SU-DHL-6 (cell line): ENCODE measurements around the gene LSM2.

ENCODE experiments used
- H2AFZ ChIP-seq: fragments of 200-600 bp; sonication (generic); 2 replicates; pipeline ENCODE4 v1.6.1; 2014; ENCODE audit warnings: low read depth, mild to moderate bottlenecking, moderate library complexity, mixed read lengths, antibody characterized with exemption, low read length; ENCODE audit not compliant: severe bottlenecking
- H3F3A ChIP-seq: fragments of 200-600 bp; shearing (Covaris generic); 2 replicates; pipeline ENCODE4 v1.6.0; 2016; ENCODE audit warnings: antibody characterized with exemption, mild to moderate bottlenecking; ENCODE audit not compliant: insufficient read depth
- H3K27ac ChIP-seq: fragments of 200-600 bp; sonication (generic); 2 replicates; pipeline ENCODE4 v1.5.1; 2016; ENCODE audit warnings: low read depth, mild to moderate bottlenecking, low read length, moderate library complexity, mixed read lengths
- H3K27me3 ChIP-seq: fragments of 200-600 bp; sonication (generic), shearing (Covaris generic); 2 replicates; pipeline ENCODE4 v1.6.0; 2014; ENCODE audit warnings: mild to moderate bottlenecking, low read length
- H3K36me3 ChIP-seq: fragments of 200-600 bp; sonication (generic); 2 replicates; pipeline ENCODE4 v1.6.1; 2014; ENCODE audit warnings: mild to moderate bottlenecking, low read length, mixed read lengths
- H3K4me2 ChIP-seq: fragments of 300-600, 200-600 bp; shearing (Covaris generic), sonication (generic); 2 replicates; pipeline ENCODE4 v1.6.0; 2014; ENCODE audit warnings: low read length, low read depth, mild to moderate bottlenecking; ENCODE audit not compliant: poor library complexity, severe bottlenecking
- H3K4me3 ChIP-seq: fragments of 200-600 bp; sonication (generic); 2 replicates; pipeline ENCODE4 v1.5.1; 2014; ENCODE audit warnings: antibody characterized with exemption, low read length, mild to moderate bottlenecking, mixed read lengths; ENCODE audit not compliant: insufficient read depth, poor library complexity, severe bottlenecking
- H3K79me2 ChIP-seq: fragments of 200-600 bp; sonication (generic); 2 replicates; pipeline ENCODE4 v1.6.1; 2014; ENCODE audit warnings: mild to moderate bottlenecking, low read length, moderate library complexity; ENCODE audit not compliant: insufficient read depth
- H3K9ac ChIP-seq: fragments of 200-600 bp; sonication (generic); 2 replicates; pipeline ENCODE4 v1.7.0; 2014; ENCODE audit warnings: mild to moderate bottlenecking, low read length
- H3K9me2 ChIP-seq: fragments of 200-600 bp; sonication (generic); replicated peaks from 2 replicates; pipeline ENCODE4 v1.6.1; 2014; ENCODE audit warnings: low read length; ENCODE audit not compliant: insufficient read depth
- H3K9me3 ChIP-seq: fragments of 200-600 bp; sonication (generic); 2 replicates; pipeline ENCODE4 v1.6.1; 2014; ENCODE audit warnings: low read length, mixed read lengths; ENCODE audit not compliant: insufficient read depth
- H4K20me1 ChIP-seq: fragments of 200-600 bp; sonication (generic); 2 replicates; pipeline ENCODE4 v1.6.1; 2014; ENCODE audit warnings: low read depth, mild to moderate bottlenecking, antibody characterized with exemption, low read length, moderate library complexity, mixed read lengths
- EZH2phosphoT487 ChIP-seq: fragments of 200-600 bp; sonication (generic), shearing (Covaris generic); conservative IDR thresholded peaks from 2 replicates; pipeline ENCODE4 v1.6.1; 2018; ENCODE audit warnings: mild to moderate bottlenecking, antibody characterized with exemption, low read length, moderate library complexity, mixed read lengths
- TF ChIP-seq, protein P1 (sequence below): fragments of 200-600 bp; sonication (generic); IDR thresholded peaks from one replicate; pipeline ENCODE4 v1.5.1; 2017; ENCODE audit warnings: antibody characterized with exemption, mild to moderate bottlenecking, low read length, moderate library complexity; ENCODE audit not compliant: insufficient read depth, poor library complexity, severe bottlenecking

LSM2 gene

DNA sequence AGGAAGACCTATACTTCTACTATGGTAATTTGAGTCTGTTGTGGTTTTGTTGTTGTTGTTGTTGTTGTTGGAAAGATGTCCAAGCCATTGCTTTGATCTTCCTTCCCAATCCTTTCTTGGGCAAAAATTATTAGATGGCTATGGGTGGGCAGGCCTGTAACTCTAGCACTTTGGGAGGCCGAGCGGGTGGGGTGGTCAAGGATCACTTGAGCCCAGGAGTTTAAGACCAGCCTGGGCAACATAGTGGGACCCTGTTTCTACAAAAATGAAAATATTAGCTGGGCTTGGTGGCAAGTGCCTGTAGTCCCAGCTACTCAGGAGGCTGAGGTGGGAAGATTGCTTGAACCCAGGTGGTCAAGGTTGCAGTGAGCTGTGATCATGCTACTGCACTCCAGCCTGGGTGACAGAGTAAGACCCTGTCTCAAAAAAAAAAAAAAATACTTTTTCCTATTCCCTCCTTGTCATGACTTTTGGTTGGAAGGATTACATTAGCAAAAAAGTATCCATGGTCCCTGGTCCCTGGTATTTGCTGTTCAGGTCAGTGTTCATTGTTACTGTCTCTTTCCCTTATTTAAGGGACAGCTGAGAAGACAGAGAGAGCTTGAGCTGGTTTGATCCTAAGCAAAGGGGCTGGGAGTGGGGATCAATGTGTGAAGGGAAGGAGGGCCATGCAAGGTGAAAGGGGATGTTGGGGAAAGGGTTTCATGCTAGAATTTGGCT lies 44.2 kb upstream of the LSM2 start:
- Histone ChIP-seq H2AFZ (no peak overlapping the region), H3K9me2 (no peaks in the 10 kb centered on the region), H3K27me3 (no peaks in the 10 kb centered on the region), H3K27ac (no peak overlapping the region), H3K79me2 (no peaks in the 10 kb centered on the region), H4K20me1 (no peaks in the 10 kb centered on the region), H3K4me3 (no peak overlapping the region), H3K36me3 (no peaks in the 10 kb centered on the region), H3K4me2 (no peak overlapping the region), H3F3A (peaks cover 10% of the 10 kb centered on the region; the same call in 1 of the 2 replicates), H3K9ac (no peak overlapping the region), H3K9me3 (peaks cover 3% of the 10 kb centered on the region; the same call in 1 of the 2 replicates)
- TF ChIP-seq, protein P1, sequence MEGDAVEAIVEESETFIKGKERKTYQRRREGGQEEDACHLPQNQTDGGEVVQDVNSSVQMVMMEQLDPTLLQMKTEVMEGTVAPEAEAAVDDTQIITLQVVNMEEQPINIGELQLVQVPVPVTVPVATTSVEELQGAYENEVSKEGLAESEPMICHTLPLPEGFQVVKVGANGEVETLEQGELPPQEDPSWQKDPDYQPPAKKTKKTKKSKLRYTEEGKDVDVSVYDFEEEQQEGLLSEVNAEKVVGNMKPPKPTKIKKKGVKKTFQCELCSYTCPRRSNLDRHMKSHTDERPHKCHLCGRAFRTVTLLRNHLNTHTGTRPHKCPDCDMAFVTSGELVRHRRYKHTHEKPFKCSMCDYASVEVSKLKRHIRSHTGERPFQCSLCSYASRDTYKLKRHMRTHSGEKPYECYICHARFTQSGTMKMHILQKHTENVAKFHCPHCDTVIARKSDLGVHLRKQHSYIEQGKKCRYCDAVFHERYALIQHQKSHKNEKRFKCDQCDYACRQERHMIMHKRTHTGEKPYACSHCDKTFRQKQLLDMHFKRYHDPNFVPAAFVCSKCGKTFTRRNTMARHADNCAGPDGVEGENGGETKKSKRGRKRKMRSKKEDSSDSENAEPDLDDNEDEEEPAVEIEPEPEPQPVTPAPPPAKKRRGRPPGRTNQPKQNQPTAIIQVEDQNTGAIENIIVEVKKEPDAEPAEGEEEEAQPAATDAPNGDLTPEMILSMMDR = no peak
- TF ChIP-seq EZH2phosphoT487 = no peak

DNA sequence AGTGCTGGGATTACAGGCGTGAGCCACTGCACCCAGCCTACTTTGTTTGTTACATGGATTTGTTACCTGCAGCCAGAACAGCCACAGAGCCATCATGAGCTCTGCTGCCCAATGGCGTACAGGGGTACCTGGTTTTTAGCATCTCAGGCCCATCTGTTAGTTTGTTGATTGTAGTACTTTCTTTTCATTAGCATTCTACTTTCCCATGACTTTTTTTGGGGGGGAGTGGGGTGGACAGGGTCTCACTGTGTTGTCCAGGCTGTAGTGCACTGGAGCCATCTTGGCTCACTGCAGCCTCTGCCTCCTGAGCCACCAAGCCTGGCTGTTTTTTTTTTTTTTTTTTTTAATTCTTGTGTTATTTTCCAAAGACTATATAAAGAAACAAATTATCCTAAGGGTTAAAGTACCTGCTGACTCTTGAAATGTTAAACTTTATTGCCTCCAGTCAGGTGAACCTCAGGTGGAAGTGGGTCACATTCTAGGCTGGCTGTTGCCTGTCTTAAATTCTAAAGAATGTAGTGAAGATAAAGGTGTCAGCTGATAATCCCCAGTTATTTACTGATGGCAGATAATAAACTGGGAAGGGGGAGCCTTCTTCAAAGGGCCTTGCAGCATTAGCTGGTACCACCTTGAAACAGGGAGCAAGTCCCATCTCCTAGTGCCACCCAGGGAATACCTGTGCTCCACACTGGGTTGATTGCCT lies 40.7 kb upstream of the LSM2 start:
- Histone ChIP-seq H3F3A (peaks cover 26% of the 10 kb centered on the region), H3K9me2 (no peaks in the 10 kb centered on the region), H3K27ac (no peak overlapping the region), H3K79me2 (no peaks in the 10 kb centered on the region), H3K9me3 (no peaks in the 10 kb centered on the region), H3K9ac (no peak overlapping the region), H3K4me2 (no peak overlapping the region), H3K27me3 (no peaks in the 10 kb centered on the region), H3K36me3 (no peaks in the 10 kb centered on the region), H3K4me3 (no peak overlapping the region), H4K20me1 (no peaks in the 10 kb centered on the region), H2AFZ (no peak overlapping the region)
- TF ChIP-seq, protein P1 = no peak
- no peak for TF ChIP-seq EZH2phosphoT487

DNA sequence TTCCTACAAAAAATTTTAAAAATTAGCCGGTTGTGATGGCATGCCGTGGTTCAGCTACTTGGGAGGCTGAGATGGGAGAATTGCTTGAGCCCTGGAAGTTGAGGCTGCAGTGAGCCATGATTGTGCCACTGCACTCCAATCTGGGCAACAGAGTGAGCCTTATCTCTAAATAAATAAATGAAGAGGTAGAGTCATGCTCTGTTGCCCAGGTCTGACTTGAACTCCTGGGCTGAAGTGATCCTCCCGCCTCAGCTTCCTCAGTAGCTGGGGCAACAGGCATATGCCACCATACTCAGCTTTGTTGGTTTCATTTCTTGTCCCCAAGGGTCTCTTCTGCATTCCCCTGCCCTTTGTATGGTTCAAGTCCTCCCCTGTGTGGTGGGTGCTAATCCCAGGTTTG lies 37.7 kb upstream of the LSM2 start:
- Histone ChIP-seq H2AFZ (no peak overlapping the region), H3K79me2 (no peaks in the 10 kb centered on the region), H3K27ac (no peak overlapping the region), H3F3A (peaks cover 55% of the 10 kb centered on the region), H3K9ac (no peak overlapping the region), H3K9me3 (no peaks in the 10 kb centered on the region), H3K9me2 (no peaks in the 10 kb centered on the region), H3K27me3 (no peaks in the 10 kb centered on the region), H3K36me3 (peaks cover 12% of the 10 kb centered on the region), H3K4me3 (no peak overlapping the region), H4K20me1 (no peaks in the 10 kb centered on the region), H3K4me2 (no peak overlapping the region)
- TF ChIP-seq EZH2phosphoT487 = no peak
- TF ChIP-seq, protein P1 = no peak
